ENCODE measurements around the gene CNKSR1.

Gene CNKSR1

GRCh38 chr1:26177182-26177684, at the start of gene CNKSR1:
CNKSR1 (plus strand) TSS chr1:26177491; CDS start chr1:26177548, 57 bp downstream.
- no peak for ATAC-seq
- TF ChIP-seq ZFP3 (CRISPR knock-in tag; IDR thresholded peaks at IDR 0.05): no peak
- no peak for TF ChIP-seq OSR1 (CRISPR knock-in tag; IDR thresholded peaks at IDR 0.05)
- no peak for TF ChIP-seq POU6F1 (CRISPR knock-in tag; IDR thresholded peaks at IDR 0.05; ENCODE audit: borderline replicate concordance, low read depth)
- TF ChIP-seq TCF4 (CRISPR knock-in tag; IDR thresholded peaks at IDR 0.05; ENCODE audit: borderline replicate concordance): no peak
- no peak for TF ChIP-seq CREB5 (CRISPR knock-in tag; IDR thresholded peaks at IDR 0.05; ENCODE audit: low read depth)
- TF ChIP-seq ZNF70 (CRISPR knock-in tag; IDR thresholded peaks at IDR 0.05): no peak
- no peak for TF ChIP-seq ZC3H10 (CRISPR knock-in tag; IDR thresholded peaks at IDR 0.05)
- TF ChIP-seq PPARA (CRISPR knock-in tag; IDR thresholded peaks at IDR 0.05; ENCODE audit: borderline replicate concordance): no peak
- no peak for TF ChIP-seq SNAI2 (CRISPR knock-in tag; IDR thresholded peaks at IDR 0.05)
- no peak for TF ChIP-seq ISL1 (CRISPR knock-in tag; IDR thresholded peaks at IDR 0.05)
- no peak for TF ChIP-seq GLIS3 (CRISPR knock-in tag; IDR thresholded peaks at IDR 0.05)
- TF ChIP-seq ZNF8 (CRISPR knock-in tag; IDR thresholded peaks at IDR 0.05): no peak
- TF ChIP-seq CSRNP3 (CRISPR knock-in tag; IDR thresholded peaks at IDR 0.05): no peak
- no peak for TF ChIP-seq ARNTL (CRISPR knock-in tag; IDR thresholded peaks at IDR 0.05; ENCODE audit: borderline replicate concordance, low read depth)
- TF ChIP-seq ESRRG (CRISPR knock-in tag; IDR thresholded peaks at IDR 0.05): no peak
- TF ChIP-seq RARB (CRISPR knock-in tag; IDR thresholded peaks at IDR 0.05): no peak
- TF ChIP-seq ZFP30 (CRISPR knock-in tag; IDR thresholded peaks at IDR 0.05): no peak
- TF ChIP-seq ZNF565 (CRISPR knock-in tag; conservative IDR thresholded peaks at IDR 0.05; ENCODE audit: low read depth): no peak

- no peak for ATAC-seq
- TF ChIP-seq POU6F1 (CRISPR knock-in tag; IDR thresholded peaks at IDR 0.05; ENCODE audit: borderline replicate concordance, low read depth) (no peak), PPARA (CRISPR knock-in tag; IDR thresholded peaks at IDR 0.05; ENCODE audit: borderline replicate concordance) (no peak), TOX (CRISPR knock-in tag; IDR thresholded peaks at IDR 0.05; ENCODE audit: borderline replicate concordance) (no peak), CREB5 (CRISPR knock-in tag; IDR thresholded peaks at IDR 0.05; ENCODE audit: low read depth) (no peak)
Observed at GRCh38 chr1:26129778-26130177, 47.5 kb upstream of the CNKSR1 start.

- TF ChIP-seq TOX (CRISPR knock-in tag; IDR thresholded peaks at IDR 0.05; ENCODE audit: borderline replicate concordance) (no peak), POU6F1 (CRISPR knock-in tag; IDR thresholded peaks at IDR 0.05; ENCODE audit: borderline replicate concordance, low read depth) (no peak), CSRNP3 (CRISPR knock-in tag; IDR thresholded peaks at IDR 0.05) (no peak)
- no peak for ATAC-seq
Observed at GRCh38 chr1:26130695-26131094, 46.6 kb upstream of the CNKSR1 start.

Measured in SK-N-SH treated with all-trans-retinoic acid at 6 μM for 48 hours (cell line).